WTC11 (cell line): ENCODE measurements around the gene INHBC.

Experiments
- FOXJ3 ChIP-seq: sonication (generic); formaldehyde crosslinking; IDR thresholded peaks from 2 replicates; pipeline ENCODE4 v1.9.0; 2021; ENCODE audit warnings: missing genetic modification reagents, mild to moderate bottlenecking, borderline replicate concordance
- NR3C1 ChIP-seq: sonication (generic); formaldehyde crosslinking; conservative IDR thresholded peaks from 2 replicates; pipeline ENCODE4 v1.8.1; 2023; ENCODE audit warnings: low read depth, mild to moderate bottlenecking, missing genetic modification reagents
- RELA ChIP-seq: sonication (generic); formaldehyde crosslinking; IDR thresholded peaks from 2 replicates; pipeline ENCODE4 v1.8.1; 2022; ENCODE audit warnings: missing genetic modification reagents, mild to moderate bottlenecking, borderline replicate concordance
- TF ChIP-seq, protein P1 (sequence below): sonication (generic); formaldehyde crosslinking; IDR thresholded peaks from 2 replicates; pipeline ENCODE4 v1.8.1; 2023; ENCODE audit warnings: mild to moderate bottlenecking, missing genetic modification reagents, moderate library complexity
- TF ChIP-seq, protein P2 (sequence below): fragments of 200-600 bp; IDR thresholded peaks from 2 replicates; pipeline ENCODE4 v1.8.0; 2022; ENCODE audit warnings: antibody characterized with exemption
- TF ChIP-seq, protein P3 (sequence below): sonication (generic); formaldehyde crosslinking; IDR thresholded peaks from 2 replicates; pipeline ENCODE4 v1.8.0; 2022; ENCODE audit warnings: missing genetic modification reagents
- TF ChIP-seq, protein P4 (sequence below): sonication (generic); formaldehyde crosslinking; IDR thresholded peaks from 2 replicates; pipeline ENCODE4 v1.8.1; 2023; ENCODE audit warnings: mild to moderate bottlenecking, moderate library complexity, missing genetic modification reagents
- TF ChIP-seq, protein P5 (sequence below): sonication (generic); formaldehyde crosslinking; conservative IDR thresholded peaks from 2 replicates; pipeline ENCODE4 v1.8.1; 2022; ENCODE audit warnings: mild to moderate bottlenecking, missing genetic modification reagents

DNA sequence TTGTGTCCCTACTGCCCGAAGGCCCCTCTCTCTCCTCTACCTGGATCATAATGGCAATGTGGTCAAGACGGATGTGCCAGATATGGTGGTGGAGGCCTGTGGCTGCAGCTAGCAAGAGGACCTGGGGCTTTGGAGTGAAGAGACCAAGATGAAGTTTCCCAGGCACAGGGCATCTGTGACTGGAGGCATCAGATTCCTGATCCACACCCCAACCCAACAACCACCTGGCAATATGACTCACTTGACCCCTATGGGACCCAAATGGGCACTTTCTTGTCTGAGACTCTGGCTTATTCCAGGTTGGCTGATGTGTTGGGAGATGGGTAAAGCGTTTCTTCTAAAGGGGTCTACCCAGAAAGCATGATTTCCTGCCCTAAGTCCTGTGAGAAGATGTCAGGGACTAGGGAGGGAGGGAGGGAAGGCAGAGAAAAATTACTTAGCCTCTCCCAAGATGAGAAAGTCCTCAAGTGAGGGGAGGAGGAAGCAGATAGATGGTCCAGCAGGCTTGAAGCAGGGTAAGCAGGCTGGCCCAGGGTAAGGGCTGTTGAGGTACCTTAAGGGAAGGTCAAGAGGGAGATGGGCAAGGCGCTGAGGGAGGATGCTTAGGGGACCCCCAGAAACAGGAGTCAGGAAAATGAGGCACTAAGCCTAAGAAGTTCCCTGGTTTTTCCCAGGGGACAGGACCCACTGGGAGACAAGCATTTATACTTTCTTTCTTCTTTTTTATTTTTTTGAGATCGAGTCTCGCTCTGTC is 22.3 kb downstream of the INHBC start:
- TF ChIP-seq, protein P1, sequence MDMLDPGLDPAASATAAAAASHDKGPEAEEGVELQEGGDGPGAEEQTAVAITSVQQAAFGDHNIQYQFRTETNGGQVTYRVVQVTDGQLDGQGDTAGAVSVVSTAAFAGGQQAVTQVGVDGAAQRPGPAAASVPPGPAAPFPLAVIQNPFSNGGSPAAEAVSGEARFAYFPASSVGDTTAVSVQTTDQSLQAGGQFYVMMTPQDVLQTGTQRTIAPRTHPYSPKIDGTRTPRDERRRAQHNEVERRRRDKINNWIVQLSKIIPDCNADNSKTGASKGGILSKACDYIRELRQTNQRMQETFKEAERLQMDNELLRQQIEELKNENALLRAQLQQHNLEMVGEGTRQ (CRISPR knock-in tag) = no peak
- TF ChIP-seq, protein P2, sequence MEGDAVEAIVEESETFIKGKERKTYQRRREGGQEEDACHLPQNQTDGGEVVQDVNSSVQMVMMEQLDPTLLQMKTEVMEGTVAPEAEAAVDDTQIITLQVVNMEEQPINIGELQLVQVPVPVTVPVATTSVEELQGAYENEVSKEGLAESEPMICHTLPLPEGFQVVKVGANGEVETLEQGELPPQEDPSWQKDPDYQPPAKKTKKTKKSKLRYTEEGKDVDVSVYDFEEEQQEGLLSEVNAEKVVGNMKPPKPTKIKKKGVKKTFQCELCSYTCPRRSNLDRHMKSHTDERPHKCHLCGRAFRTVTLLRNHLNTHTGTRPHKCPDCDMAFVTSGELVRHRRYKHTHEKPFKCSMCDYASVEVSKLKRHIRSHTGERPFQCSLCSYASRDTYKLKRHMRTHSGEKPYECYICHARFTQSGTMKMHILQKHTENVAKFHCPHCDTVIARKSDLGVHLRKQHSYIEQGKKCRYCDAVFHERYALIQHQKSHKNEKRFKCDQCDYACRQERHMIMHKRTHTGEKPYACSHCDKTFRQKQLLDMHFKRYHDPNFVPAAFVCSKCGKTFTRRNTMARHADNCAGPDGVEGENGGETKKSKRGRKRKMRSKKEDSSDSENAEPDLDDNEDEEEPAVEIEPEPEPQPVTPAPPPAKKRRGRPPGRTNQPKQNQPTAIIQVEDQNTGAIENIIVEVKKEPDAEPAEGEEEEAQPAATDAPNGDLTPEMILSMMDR = no peak
- TF ChIP-seq RELA (CRISPR knock-in tag) (no peak), FOXJ3 (CRISPR knock-in tag) (no peak), NR3C1 (CRISPR knock-in tag) (no peak)
- TF ChIP-seq, protein P3, sequence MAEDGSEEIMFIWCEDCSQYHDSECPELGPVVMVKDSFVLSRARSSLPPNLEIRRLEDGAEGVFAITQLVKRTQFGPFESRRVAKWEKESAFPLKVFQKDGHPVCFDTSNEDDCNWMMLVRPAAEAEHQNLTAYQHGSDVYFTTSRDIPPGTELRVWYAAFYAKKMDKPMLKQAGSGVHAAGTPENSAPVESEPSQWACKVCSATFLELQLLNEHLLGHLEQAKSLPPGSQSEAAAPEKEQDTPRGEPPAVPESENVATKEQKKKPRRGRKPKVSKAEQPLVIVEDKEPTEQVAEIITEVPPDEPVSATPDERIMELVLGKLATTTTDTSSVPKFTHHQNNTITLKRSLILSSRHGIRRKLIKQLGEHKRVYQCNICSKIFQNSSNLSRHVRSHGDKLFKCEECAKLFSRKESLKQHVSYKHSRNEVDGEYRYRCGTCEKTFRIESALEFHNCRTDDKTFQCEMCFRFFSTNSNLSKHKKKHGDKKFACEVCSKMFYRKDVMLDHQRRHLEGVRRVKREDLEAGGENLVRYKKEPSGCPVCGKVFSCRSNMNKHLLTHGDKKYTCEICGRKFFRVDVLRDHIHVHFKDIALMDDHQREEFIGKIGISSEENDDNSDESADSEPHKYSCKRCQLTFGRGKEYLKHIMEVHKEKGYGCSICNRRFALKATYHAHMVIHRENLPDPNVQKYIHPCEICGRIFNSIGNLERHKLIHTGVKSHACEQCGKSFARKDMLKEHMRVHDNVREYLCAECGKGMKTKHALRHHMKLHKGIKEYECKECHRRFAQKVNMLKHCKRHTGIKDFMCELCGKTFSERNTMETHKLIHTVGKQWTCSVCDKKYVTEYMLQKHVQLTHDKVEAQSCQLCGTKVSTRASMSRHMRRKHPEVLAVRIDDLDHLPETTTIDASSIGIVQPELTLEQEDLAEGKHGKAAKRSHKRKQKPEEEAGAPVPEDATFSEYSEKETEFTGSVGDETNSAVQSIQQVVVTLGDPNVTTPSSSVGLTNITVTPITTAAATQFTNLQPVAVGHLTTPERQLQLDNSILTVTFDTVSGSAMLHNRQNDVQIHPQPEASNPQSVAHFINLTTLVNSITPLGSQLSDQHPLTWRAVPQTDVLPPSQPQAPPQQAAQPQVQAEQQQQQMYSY (CRISPR knock-in tag) = no peak
- TF ChIP-seq, protein P4, sequence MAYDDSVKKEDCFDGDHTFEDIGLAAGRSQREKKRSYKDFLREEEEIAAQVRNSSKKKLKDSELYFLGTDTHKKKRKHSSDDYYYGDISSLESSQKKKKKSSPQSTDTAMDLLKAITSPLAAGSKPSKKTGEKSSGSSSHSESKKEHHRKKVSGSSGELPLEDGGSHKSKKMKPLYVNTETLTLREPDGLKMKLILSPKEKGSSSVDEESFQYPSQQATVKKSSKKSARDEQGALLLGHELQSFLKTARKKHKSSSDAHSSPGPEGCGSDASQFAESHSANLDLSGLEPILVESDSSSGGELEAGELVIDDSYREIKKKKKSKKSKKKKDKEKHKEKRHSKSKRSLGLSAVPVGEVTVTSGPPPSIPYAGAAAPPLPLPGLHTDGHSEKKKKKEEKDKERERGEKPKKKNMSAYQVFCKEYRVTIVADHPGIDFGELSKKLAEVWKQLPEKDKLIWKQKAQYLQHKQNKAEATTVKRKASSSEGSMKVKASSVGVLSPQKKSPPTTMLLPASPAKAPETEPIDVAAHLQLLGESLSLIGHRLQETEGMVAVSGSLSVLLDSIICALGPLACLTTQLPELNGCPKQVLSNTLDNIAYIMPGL = no peak
- TF ChIP-seq, protein P5, sequence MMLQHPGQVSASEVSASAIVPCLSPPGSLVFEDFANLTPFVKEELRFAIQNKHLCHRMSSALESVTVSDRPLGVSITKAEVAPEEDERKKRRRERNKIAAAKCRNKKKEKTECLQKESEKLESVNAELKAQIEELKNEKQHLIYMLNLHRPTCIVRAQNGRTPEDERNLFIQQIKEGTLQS = no peak
